HEK293T (cell line): ENCODE data around the gene TXNL4B.

Experiments used
- ARNT ChIP-seq: fragments of 450-650 bp; IDR thresholded peaks from 2 replicates; pipeline ENCODE4 v1.6.1; 2017; ENCODE audit warnings: mild to moderate bottlenecking
- BHLHE40 ChIP-seq: fragments of 450-650 bp; IDR thresholded peaks from 2 replicates; pipeline ENCODE4 v1.6.1; 2016; ENCODE audit warnings: mild to moderate bottlenecking, moderate library complexity, borderline replicate concordance
- CTBP1 ChIP-seq: fragments of 450-650 bp; IDR thresholded peaks from 2 replicates; pipeline ENCODE4 v1.6.1; 2016; ENCODE audit warnings: borderline replicate concordance
- FOXK2 ChIP-seq: fragments of 450-650 bp; IDR thresholded peaks from 2 replicates; pipeline ENCODE4 v1.6.1; 2016; ENCODE audit warnings: mild to moderate bottlenecking
- FOXM1 ChIP-seq: fragments of 450-650 bp; IDR thresholded peaks from 2 replicates; pipeline ENCODE4 v1.6.1; 2017; ENCODE audit warnings: mild to moderate bottlenecking, borderline replicate concordance
- HDGF ChIP-seq: fragments of 450-650 bp; IDR thresholded peaks from 2 replicates; pipeline ENCODE4 v1.6.1; 2017; ENCODE audit warnings: antibody characterized with exemption, borderline replicate concordance
- L3MBTL2 ChIP-seq: fragments of 450-650 bp; conservative IDR thresholded peaks from 2 replicates; pipeline ENCODE4 v1.6.1; 2016; ENCODE audit warnings: mild to moderate bottlenecking
- NFRKB ChIP-seq: fragments of 450-650 bp; IDR thresholded peaks from 2 replicates; pipeline ENCODE4 v1.6.1; 2016; ENCODE audit warnings: mild to moderate bottlenecking, moderate library complexity
- SP1 ChIP-seq: fragments of 450-650 bp; IDR thresholded peaks from 2 replicates; pipeline ENCODE4 v1.6.1; 2017
- TARDBP ChIP-seq: fragments of 450-650 bp; IDR thresholded peaks from 2 replicates; pipeline ENCODE4 v1.6.1; 2016

DNA sequence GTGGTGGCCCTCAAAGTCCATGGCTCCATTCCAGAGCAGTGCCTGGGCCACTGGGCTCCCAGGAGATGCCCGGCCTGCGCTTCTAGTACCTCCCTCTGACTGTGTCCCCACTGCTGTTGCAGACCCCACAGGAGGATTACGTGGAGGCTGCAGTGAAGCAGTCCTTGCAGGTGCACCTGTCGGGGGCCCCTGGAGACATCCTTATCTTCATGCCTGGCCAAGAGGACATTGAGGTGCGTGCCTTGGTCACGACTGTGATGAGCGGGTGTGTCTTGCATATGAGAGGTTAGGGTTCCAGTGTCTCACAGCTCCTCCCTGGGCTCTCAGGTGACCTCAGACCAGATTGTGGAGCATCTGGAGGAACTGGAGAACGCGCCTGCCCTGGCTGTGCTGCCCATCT is 11.5 kb upstream of the TXNL4B start:
- TF ChIP-seq FOXM1 (no peak), CTBP1 (no peak), BHLHE40 (no peak), HDGF (no peak), NFRKB (no peak), L3MBTL2 (no peak), ARNT (no peak), SP1 (no peak), FOXK2 (no peak), TARDBP (no peak)
